Coronary artery (tissue), 2 donors: ENCODE data around the gene PSMD3.

Experiments
- DNase-seq: peaks from one replicate; pipeline ENCODE4 v3.0.0-alpha.2; 2017; ENCODE audit warnings: low spot score
- H3K27ac ChIP-seq, 2 donors: fragments of 200-600 bp; sonication (generic); one replicate each; pipeline ENCODE4 v1.5.1; 2016 to 2019
- H3K4me3 ChIP-seq: fragments of 200-600 bp; sonication (generic); 2 replicates; pipeline ENCODE4 v1.5.1; 2016; ENCODE audit warnings: mild to moderate bottlenecking, moderate library complexity
- CTCF ChIP-seq: fragments of 200-600 bp; sonication (generic); IDR thresholded peaks from one replicate; pipeline ENCODE4 v1.5.1; 2019; ENCODE audit warnings: antibody characterized with exemption

Gene PSMD3

GRCh38 chr17:39950871-39951348 lies 29.7 kb upstream of the PSMD3 start:
- no peak for TF ChIP-seq CTCF
- no peak for DNase-seq
- Histone ChIP-seq H3K27ac (no peak overlapping the region), H3K4me3 (no peak overlapping the region)

GRCh38 chr17:39951924-39952679 lies 28.5 kb upstream of the PSMD3 start:
- TF ChIP-seq CTCF, result no peak
- peak overlapping the region; percentile 12 to 64 for H3K27ac ChIP-seq
- H3K4me3 ChIP-seq, result peak overlapping the region; percentile 66
- DNase-seq, result no peak

- H3K4me3 ChIP-seq, result peak overlapping the region; percentile 66
- DNase-seq, result peak; percentile 98
Observed at GRCh38 chr17:39952680-39953470, 27.7 kb upstream of the PSMD3 start.

GRCh38 chr17:39953471-39953888 lies 27.1 kb upstream of the PSMD3 start:
- no peak for TF ChIP-seq CTCF
- DNase-seq, result no peak
- Histone ChIP-seq H3K4me3 (peak overlapping the region; percentile 66), H3K27ac (peak overlapping the region; percentile 40 to 84)

More at GRCh38 chr17:39952680-39953470, 27.7 kb upstream of the PSMD3 start:
- TF ChIP-seq CTCF, result no peak
- H3K27ac ChIP-seq, result peak overlapping the region; percentile 40 to 84

GRCh38 chr17:39954876-39955275 lies 25.7 kb upstream of the PSMD3 start:
- no peak for TF ChIP-seq CTCF
- Histone ChIP-seq H3K4me3 (no peak overlapping the region), H3K27ac (no peak overlapping the region)
- DNase-seq, result no peak

GRCh38 chr17:39955726-39956225 lies 24.8 kb upstream of the PSMD3 start:
- TF ChIP-seq CTCF, result no peak
- no peak overlapping the region for H3K4me3 ChIP-seq
- H3K27ac ChIP-seq, result no peak overlapping the region
- no peak for DNase-seq
